Nephron progenitor cell (in vitro differentiated cells): ENCODE data around the gene NR5A1.

ENCODE experiments used
- DNase-seq: peaks from one replicate; pipeline ENCODE4 v3.0.0; 2021
- H3K27ac Mint-ChIP-seq: 2 replicates; pipeline ENCODE4 v1.8.0; 2021; ENCODE audit warnings: mild to moderate bottlenecking, moderate library complexity, mixed read lengths
- H3K27me3 Mint-ChIP-seq: 2 replicates; pipeline ENCODE4 v1.8.0; 2021; ENCODE audit warnings: mild to moderate bottlenecking, low read depth, mixed read lengths; ENCODE audit not compliant: poor library complexity
- H3K36me3 Mint-ChIP-seq: 2 replicates; pipeline ENCODE4 v1.8.0; 2021; ENCODE audit warnings: low read depth, mixed read lengths
- H3K4me1 Mint-ChIP-seq: 2 replicates; pipeline ENCODE4 v1.8.0; 2021; ENCODE audit warnings: mixed read lengths
- H3K4me3 Mint-ChIP-seq: 2 replicates; pipeline ENCODE4 v1.8.0; 2021; ENCODE audit warnings: mild to moderate bottlenecking, moderate library complexity, mixed read lengths
- H3K9me3 Mint-ChIP-seq: 2 replicates; pipeline ENCODE4 v1.8.0; 2021; ENCODE audit warnings: mild to moderate bottlenecking, moderate library complexity, mixed read lengths
- TF ChIP-seq, protein P1 (sequence below): fragments of 200-600 bp; sonication (generic); IDR thresholded peaks from 2 replicates; pipeline ENCODE4 v1.5.0; 2021; ENCODE audit warnings: antibody characterized with exemption

The NR5A1 gene

DNA sequence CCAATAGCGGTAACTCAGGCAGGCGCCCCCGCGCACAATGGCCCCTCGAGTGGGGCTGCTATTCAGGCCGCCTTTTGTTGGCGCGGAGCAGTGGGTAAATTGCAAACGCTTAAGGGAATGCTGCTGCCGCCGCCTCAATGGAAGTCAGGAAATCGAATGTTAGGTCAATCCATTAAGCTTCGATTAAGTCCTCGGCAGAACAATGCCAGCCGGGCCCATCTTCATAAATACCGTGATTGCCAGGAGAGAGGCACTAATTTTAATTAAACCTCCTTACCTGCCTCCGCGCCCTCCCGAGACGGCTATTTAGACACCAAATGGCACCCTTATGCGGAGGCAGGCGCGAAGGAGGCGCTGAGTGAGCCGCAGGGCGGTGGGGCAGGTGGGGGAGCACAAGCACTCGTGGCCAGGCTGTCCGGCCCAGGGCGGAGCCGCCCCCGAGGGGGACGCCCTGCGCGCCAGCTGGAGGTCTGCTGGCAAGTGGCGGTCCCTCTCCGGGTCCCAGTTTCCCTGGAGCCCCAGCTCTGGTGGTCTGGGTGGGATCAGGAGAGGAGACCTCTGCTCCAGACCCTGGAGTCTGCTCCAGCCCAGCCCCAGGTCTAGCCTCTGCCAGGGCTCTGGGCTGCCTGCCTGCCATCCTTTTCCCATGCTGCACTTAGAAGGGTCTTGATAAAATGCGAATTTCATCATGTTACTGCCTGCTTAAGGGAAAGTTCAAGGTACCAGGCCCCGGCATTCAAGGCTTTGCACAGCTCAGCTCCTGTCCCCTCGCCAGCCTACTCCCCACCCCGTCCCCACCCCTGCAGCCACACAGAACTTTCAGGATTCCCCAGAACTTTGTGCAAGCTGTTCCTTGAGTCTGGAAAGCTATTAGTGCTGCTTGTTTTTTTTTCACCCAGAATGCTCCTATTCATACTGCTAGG is 19.7 kb downstream of the NR5A1 start:
- DNase-seq = no peak
- Mint-ChIP-seq H3K27ac (no peak overlapping the region), H3K4me3 (no peak overlapping the region), H3K36me3 (no peaks in the 10 kb centered on the region), H3K27me3 (peaks cover 88% of the 10 kb centered on the region), H3K9me3 (no peaks in the 10 kb centered on the region), H3K4me1 (peaks cover 12% of the 10 kb centered on the region)
- TF ChIP-seq, protein P1, sequence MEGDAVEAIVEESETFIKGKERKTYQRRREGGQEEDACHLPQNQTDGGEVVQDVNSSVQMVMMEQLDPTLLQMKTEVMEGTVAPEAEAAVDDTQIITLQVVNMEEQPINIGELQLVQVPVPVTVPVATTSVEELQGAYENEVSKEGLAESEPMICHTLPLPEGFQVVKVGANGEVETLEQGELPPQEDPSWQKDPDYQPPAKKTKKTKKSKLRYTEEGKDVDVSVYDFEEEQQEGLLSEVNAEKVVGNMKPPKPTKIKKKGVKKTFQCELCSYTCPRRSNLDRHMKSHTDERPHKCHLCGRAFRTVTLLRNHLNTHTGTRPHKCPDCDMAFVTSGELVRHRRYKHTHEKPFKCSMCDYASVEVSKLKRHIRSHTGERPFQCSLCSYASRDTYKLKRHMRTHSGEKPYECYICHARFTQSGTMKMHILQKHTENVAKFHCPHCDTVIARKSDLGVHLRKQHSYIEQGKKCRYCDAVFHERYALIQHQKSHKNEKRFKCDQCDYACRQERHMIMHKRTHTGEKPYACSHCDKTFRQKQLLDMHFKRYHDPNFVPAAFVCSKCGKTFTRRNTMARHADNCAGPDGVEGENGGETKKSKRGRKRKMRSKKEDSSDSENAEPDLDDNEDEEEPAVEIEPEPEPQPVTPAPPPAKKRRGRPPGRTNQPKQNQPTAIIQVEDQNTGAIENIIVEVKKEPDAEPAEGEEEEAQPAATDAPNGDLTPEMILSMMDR = no peak

DNA sequence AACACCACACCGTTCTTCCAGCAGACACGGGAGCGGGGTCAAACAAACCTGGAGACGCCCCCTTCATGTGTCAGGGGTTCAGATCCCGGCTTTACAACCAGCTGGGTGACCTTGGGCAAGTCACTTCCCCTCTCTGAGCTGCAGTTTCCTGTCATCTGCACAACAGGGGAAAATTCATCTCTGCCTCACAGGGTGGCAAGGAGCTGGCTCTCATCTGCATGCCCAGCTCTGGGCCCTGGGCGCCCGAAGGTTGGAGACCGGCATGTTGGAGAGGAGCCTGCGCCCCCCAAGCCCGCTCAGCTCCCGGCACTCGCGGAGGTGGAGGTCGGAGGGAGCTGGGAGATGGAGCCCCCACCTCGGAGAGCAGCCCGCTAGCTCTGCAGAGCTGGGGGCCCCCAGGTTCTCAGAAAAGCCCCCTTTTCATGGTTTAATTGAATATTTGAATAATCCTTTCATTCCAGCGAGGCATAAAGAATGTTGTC is 20.4 kb downstream of the NR5A1 start:
- H3K27ac Mint-ChIP-seq = no peak overlapping the region
- no peaks in the 10 kb centered on the region for H3K9me3 Mint-ChIP-seq
- no peak overlapping the region for H3K4me3 Mint-ChIP-seq
- peaks cover 12% of the 10 kb centered on the region for H3K4me1 Mint-ChIP-seq
- TF ChIP-seq, protein P1 = no peak
- no peaks in the 10 kb centered on the region for H3K36me3 Mint-ChIP-seq
- H3K27me3 Mint-ChIP-seq = peaks cover 87% of the 10 kb centered on the region
- no peak for DNase-seq

DNA sequence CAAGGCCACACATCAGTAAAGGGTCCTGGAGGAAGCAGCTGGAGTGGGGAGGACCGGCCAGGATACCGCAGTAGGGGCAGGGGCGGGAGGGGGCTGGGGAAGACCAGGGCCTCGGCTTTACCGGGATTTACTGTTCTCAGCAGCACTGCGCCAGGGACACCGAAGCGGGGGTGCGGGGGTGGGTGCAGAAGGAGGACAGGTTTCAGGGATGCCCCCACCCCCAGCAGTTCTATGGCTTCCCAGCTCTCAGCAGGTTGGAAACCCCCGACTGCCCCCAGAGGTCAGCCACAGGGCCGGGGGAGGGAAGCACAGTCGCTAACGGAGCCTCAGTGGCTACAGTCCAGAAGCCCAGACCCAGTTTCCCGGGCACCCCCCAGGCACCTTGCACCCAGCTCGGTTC is 21.3 kb downstream of the NR5A1 start:
- H3K4me1 Mint-ChIP-seq = peaks cover 12% of the 10 kb centered on the region
- TF ChIP-seq, protein P1 = no peak
- H3K4me3 Mint-ChIP-seq = no peak overlapping the region
- no peak overlapping the region for H3K27ac Mint-ChIP-seq
- H3K9me3 Mint-ChIP-seq = no peaks in the 10 kb centered on the region
- DNase-seq = no peak
- H3K36me3 Mint-ChIP-seq = no peaks in the 10 kb centered on the region
- H3K27me3 Mint-ChIP-seq = peaks cover 88% of the 10 kb centered on the region

DNA sequence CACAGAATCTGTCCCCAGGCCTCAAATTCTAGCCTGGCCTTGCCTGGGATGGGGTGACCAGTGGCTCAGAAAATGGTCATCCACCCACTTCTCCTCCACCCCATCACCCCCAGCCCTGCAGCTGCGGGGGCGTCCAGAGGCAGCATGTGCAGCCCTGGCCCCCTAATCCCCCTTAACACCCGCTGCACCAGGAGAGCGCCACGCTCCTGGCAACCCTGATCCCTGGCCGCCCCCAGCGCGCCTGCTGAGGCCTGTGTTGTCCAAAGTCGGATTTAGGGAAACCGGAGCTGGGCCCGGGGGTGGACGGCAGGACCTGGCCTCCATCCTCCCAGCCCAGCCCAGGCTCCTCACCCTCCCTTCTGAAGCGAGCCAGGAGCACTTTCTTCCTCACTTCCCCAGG is 22.0 kb downstream of the NR5A1 start:
- peaks cover 90% of the 10 kb centered on the region for H3K27me3 Mint-ChIP-seq
- no peaks in the 10 kb centered on the region for H3K9me3 Mint-ChIP-seq
- DNase-seq = no peak
- TF ChIP-seq, protein P1 = no peak
- no peak overlapping the region for H3K4me3 Mint-ChIP-seq
- no peaks in the 10 kb centered on the region for H3K36me3 Mint-ChIP-seq
- H3K27ac Mint-ChIP-seq = no peak overlapping the region
- H3K4me1 Mint-ChIP-seq = peaks cover 15% of the 10 kb centered on the region

DNA sequence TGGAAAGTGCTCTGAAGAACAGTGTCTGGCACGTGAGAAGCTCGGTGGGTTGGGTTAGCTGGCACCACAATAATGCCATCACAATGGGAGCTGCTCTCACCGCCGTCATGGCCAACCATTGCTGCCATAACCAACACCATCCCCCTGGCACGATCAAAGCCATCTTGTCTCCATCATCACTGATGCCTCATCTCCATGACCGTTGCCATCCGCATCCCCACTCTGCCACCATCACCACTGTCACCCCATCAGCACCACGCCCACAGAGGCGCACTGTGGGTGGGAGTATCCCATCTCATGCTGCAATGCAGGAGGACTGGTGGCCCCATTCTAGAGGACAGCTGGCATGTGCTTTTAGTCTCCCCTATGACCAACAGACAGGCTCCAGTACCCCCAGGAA is 23.7 kb downstream of the NR5A1 start:
- Mint-ChIP-seq H3K36me3 (no peaks in the 10 kb centered on the region), H3K4me3 (no peak overlapping the region), H3K4me1 (peaks cover 18% of the 10 kb centered on the region), H3K27ac (no peak overlapping the region), H3K27me3 (peaks cover 84% of the 10 kb centered on the region), H3K9me3 (no peaks in the 10 kb centered on the region)
- DNase-seq = no peak
- TF ChIP-seq, protein P1 = no peak
